ENCODE data around the gene FAM234B. TPM values are rescaled to one million over a fixed set of nuclear protein-coding genes. Genes with fewer than 3 reads are reported as not detected.
"Not testable (repeated sequence)": the region's sequence is repeated elsewhere in the genome, so short reads cannot be mapped to it uniquely, and the experiment has no call there.

FAM234B gene
- total and polyA plus RNA-seq, 11 donors: 1.2 to 3.5 (median 2.5) TPM

GRCh38 chr12:13049816-13050215 is 5.6 kb downstream of the FAM234B start:
- peaks cover 0 to 27% (median 8%) of the 10 kb centered on the region in 12 donors for H3K4me1 ChIP-seq
- TF ChIP-seq, protein P1, sequence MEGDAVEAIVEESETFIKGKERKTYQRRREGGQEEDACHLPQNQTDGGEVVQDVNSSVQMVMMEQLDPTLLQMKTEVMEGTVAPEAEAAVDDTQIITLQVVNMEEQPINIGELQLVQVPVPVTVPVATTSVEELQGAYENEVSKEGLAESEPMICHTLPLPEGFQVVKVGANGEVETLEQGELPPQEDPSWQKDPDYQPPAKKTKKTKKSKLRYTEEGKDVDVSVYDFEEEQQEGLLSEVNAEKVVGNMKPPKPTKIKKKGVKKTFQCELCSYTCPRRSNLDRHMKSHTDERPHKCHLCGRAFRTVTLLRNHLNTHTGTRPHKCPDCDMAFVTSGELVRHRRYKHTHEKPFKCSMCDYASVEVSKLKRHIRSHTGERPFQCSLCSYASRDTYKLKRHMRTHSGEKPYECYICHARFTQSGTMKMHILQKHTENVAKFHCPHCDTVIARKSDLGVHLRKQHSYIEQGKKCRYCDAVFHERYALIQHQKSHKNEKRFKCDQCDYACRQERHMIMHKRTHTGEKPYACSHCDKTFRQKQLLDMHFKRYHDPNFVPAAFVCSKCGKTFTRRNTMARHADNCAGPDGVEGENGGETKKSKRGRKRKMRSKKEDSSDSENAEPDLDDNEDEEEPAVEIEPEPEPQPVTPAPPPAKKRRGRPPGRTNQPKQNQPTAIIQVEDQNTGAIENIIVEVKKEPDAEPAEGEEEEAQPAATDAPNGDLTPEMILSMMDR (IDR thresholded peaks at IDR 0.05): no peak
- no peak for TF ChIP-seq POLR2A (IDR thresholded peaks at IDR 0.05)
- no peaks in the 10 kb centered on the region for H3K27me3 ChIP-seq
- ATAC-seq: no peak
- no peak for DNase-seq
- WGBS, 4 donors: 42 to 50% (median 44%) methylated on average over 3 of the region's 3 CpGs
- H3K4me3 ChIP-seq: no peak overlapping the region
- intact Hi-C loops (cut with DNase I): loop anchor here in 1 of 10 donors (5.0 kb wide), 1 partner anchor 152 kb away; no protein-coding TSS in a partner anchor
- no peak overlapping the region for H3K27ac ChIP-seq
- peaks cover 0 to 8% (median 0%) of the 10 kb centered on the region in 12 donors for H3K9me3 ChIP-seq
- no peaks in the 10 kb centered on the region for H3K36me3 ChIP-seq

DNA sequence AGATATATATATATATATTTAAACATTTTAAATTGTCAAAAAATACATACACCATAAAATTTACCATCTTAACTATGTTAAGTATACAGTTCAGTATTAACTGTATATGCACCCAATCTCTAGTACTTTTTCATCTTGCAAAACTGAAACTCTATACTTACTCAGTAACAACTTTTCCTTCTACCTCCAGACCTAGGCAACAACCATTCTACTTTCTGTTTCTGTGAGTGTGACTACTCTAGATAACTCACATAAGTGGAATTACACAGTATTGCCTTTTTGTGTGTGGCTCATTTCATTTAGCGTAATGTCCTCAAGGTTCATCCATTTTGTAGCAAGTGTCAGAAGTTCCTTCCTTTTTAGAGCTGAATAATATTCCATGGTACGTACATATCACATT is 8.2 kb downstream of the FAM234B start:
- Histone ChIP-seq H3K27me3 (no peaks in the 10 kb centered on the region), H3K9me3 (peaks cover 0 to 8% (median 0%) of the 10 kb centered on the region in 12 donors), H3K4me1 (peaks cover 0 to 20% (median 1%) of the 10 kb centered on the region in 12 donors), H3K36me3 (peaks cover 0 to 6% (median 0%) of the 10 kb centered on the region in 9 donors), H3K27ac (no peak overlapping the region), H3K4me3 (no peak overlapping the region)
- TF ChIP-seq, protein P1 (IDR thresholded peaks at IDR 0.05): no peak
- TF ChIP-seq POLR2A (IDR thresholded peaks at IDR 0.05): no peak
- intact Hi-C loops (cut with DNase I): loop anchor here in 1 of 10 donors (5.0 kb wide), 1 partner anchor 150 kb away; no protein-coding TSS in a partner anchor
- no peak for ATAC-seq
- no peak for DNase-seq
- WGBS, 4 donors: 49 to 51% (median 50%) methylated on average over 2 of the region's 2 CpGs

DNA sequence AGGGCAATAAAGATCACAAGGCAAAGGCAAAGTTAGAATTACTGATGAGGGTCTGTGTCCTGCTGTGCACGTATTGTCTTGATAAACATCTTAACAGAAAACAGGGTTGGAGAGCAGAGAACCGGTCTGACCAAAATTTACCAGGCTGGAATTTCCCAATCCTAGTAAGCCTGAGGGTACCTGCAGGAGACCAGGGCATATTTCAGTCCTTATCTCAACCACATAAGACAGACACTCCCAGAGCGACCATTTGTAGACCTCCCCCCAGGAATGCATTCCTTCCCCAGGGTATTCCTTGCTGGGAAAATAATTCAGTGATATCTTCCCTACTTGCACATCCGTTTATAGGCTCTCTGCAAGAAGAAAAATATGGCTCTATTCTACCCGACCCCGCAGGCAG is 9.4 kb downstream of the FAM234B start:
- intact Hi-C loops (cut with DNase I): loop anchor here in 1 of 10 donors (5.0 kb wide), 1 partner anchor 149 kb away; no protein-coding TSS in a partner anchor
- WGBS, 4 donors: 86 to 95% (median 92%) methylated on average over 6 of the region's 6 CpGs
- ATAC-seq: not testable (repeated sequence)

DNA sequence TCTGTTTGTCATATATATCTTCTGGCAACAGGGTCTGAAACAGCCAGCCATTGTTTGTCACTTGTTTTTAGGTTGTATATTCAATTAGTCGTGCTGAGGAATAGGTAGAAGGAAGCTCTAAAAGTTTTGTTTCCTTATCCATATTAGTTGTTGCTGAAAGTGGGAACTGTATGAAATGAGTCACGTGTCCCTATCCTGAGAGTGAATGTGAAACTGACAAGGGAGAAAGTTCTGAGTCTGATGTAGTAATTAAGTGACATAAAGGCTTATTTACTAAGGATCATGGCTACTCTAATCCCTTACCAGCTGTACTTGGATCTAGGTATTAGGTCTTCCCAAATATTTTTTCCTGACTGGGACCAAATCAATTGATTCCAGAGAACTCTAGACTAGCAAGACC is 16.4 kb downstream of the FAM234B start:
- peaks cover 0 to 4% (median 0%) of the 10 kb centered on the region in 12 donors for H3K4me1 ChIP-seq
- TF ChIP-seq POLR2A (IDR thresholded peaks at IDR 0.05): no peak
- TF ChIP-seq, protein P1 (IDR thresholded peaks at IDR 0.05): no peak
- no peak for DNase-seq
- H3K27ac ChIP-seq: no peak overlapping the region
- H3K27me3 ChIP-seq: no peaks in the 10 kb centered on the region
- intact Hi-C loops (cut with DNase I): no loop called here
- ATAC-seq: no peak
- no peak overlapping the region for H3K4me3 ChIP-seq
- 87 to 96% (median 91%) methylated on average over 2 of the region's 2 CpGs for WGBS, 4 donors
- no peaks in the 10 kb centered on the region for H3K9me3 ChIP-seq
- peaks cover 0 to 42% (median 18%) of the 10 kb centered on the region in 9 donors for H3K36me3 ChIP-seq

More for the DNA sequence above, 9.4 kb downstream of the FAM234B start:
- not testable (repeated sequence) for H3K36me3 ChIP-seq, H3K27ac ChIP-seq, H3K4me3 ChIP-seq, DNase-seq, H3K27me3 ChIP-seq, H3K9me3 ChIP-seq
- peaks cover 0 to 20% (median 1%) of the 10 kb centered on the region in 12 donors for H3K4me1 ChIP-seq

DNA sequence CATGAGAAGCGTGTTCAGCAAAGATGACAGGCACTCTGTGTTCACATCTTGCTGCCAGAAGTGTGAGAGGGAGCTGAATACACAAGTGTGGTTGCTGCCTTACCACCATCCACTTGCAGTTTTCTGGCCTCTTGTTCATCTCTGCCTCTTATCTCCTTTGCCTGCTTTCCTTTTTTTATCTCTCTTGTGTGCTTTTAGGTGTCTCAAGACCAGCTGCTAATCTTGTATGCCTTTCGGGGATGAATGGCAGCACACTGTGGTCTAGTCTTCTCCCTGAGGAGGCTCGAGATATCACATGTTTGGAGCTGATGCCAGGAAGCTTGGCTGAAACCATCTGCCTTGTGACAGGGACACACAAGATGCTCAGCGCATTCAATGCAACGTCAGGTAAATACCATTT is 17.2 kb downstream of the FAM234B start:
- WGBS, 4 donors: 84 to 92% (median 88%) methylated on average over 5 of the region's 5 CpGs
- no peak overlapping the region for H3K4me3 ChIP-seq
- TF ChIP-seq, protein P1 (IDR thresholded peaks at IDR 0.05): no peak
- TF ChIP-seq POLR2A (IDR thresholded peaks at IDR 0.05): no peak
- H3K27ac ChIP-seq: no peak overlapping the region
- no peak for DNase-seq
- H3K36me3 ChIP-seq: peaks cover 0 to 36% (median 18%) of the 10 kb centered on the region in 9 donors
- H3K27me3 ChIP-seq: no peaks in the 10 kb centered on the region
- H3K4me1 ChIP-seq: peaks cover 0 to 4% (median 0%) of the 10 kb centered on the region in 12 donors
- intact Hi-C loops (cut with DNase I): no loop called here
- H3K9me3 ChIP-seq: no peaks in the 10 kb centered on the region
- no peak for ATAC-seq
